ENCODE results near the gene BIRC3.

DNA sequence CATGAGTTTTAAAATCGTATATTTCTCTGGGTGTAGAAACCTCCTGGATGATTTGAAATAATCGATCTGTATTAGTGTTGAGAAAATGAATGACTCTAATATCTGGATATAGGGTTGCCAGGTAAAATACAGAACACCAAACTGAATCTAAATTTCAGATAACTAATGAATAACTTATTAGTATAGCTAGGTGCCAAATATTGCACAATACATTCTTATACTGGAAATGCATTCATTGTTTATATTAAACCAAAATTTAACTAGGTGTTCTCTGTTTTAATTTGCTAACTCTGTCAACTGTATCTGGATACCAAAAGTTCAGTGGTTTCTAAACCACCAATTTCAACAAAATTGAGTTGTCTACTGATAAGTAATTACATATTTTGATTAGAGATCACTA, 2.5 kb upstream of the BIRC3 start:
- TF ChIP-seq, protein P1, sequence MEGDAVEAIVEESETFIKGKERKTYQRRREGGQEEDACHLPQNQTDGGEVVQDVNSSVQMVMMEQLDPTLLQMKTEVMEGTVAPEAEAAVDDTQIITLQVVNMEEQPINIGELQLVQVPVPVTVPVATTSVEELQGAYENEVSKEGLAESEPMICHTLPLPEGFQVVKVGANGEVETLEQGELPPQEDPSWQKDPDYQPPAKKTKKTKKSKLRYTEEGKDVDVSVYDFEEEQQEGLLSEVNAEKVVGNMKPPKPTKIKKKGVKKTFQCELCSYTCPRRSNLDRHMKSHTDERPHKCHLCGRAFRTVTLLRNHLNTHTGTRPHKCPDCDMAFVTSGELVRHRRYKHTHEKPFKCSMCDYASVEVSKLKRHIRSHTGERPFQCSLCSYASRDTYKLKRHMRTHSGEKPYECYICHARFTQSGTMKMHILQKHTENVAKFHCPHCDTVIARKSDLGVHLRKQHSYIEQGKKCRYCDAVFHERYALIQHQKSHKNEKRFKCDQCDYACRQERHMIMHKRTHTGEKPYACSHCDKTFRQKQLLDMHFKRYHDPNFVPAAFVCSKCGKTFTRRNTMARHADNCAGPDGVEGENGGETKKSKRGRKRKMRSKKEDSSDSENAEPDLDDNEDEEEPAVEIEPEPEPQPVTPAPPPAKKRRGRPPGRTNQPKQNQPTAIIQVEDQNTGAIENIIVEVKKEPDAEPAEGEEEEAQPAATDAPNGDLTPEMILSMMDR (IDR thresholded peaks at IDR 0.05; ENCODE audit: poor library complexity, severe bottlenecking), result no peak
- TF ChIP-seq EP300 (conservative IDR thresholded peaks at IDR 0.05; ENCODE audit: poor library complexity, severe bottlenecking) (no peak), SMC3 (conservative IDR thresholded peaks at IDR 0.05; ENCODE audit: poor library complexity) (no peak), POLR2AphosphoS5 (IDR thresholded peaks at IDR 0.05) (no peak)
- TF ChIP-seq, protein P2, sequence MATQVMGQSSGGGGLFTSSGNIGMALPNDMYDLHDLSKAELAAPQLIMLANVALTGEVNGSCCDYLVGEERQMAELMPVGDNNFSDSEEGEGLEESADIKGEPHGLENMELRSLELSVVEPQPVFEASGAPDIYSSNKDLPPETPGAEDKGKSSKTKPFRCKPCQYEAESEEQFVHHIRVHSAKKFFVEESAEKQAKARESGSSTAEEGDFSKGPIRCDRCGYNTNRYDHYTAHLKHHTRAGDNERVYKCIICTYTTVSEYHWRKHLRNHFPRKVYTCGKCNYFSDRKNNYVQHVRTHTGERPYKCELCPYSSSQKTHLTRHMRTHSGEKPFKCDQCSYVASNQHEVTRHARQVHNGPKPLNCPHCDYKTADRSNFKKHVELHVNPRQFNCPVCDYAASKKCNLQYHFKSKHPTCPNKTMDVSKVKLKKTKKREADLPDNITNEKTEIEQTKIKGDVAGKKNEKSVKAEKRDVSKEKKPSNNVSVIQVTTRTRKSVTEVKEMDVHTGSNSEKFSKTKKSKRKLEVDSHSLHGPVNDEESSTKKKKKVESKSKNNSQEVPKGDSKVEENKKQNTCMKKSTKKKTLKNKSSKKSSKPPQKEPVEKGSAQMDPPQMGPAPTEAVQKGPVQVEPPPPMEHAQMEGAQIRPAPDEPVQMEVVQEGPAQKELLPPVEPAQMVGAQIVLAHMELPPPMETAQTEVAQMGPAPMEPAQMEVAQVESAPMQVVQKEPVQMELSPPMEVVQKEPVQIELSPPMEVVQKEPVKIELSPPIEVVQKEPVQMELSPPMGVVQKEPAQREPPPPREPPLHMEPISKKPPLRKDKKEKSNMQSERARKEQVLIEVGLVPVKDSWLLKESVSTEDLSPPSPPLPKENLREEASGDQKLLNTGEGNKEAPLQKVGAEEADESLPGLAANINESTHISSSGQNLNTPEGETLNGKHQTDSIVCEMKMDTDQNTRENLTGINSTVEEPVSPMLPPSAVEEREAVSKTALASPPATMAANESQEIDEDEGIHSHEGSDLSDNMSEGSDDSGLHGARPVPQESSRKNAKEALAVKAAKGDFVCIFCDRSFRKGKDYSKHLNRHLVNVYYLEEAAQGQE (IDR thresholded peaks at IDR 0.05; ENCODE audit: borderline replicate concordance), result no peak

Measured in neural cell (in vitro differentiated cells).